Neural cell (in vitro differentiated cells): Measurements from ENCODE around the gene SNX32.

Experiments
- CTCF ChIP-seq: fragments of 450-650 bp; IDR thresholded peaks from 2 replicates; pipeline ENCODE4 v1.5.1; 2014; ENCODE audit warnings: antibody characterized with exemption, mild to moderate bottlenecking, moderate library complexity; ENCODE audit not compliant: poor library complexity, severe bottlenecking
- EP300 ChIP-seq: fragments of 450-650 bp; conservative IDR thresholded peaks from 2 replicates; pipeline ENCODE4 v1.6.1; 2014; ENCODE audit warnings: antibody characterized with exemption, mild to moderate bottlenecking, moderate library complexity; ENCODE audit not compliant: poor library complexity, severe bottlenecking
- EZH2 ChIP-seq: fragments of 200-600, 300-800 bp; shearing (Covaris generic), sonication (generic); IDR thresholded peaks from 2 replicates; pipeline ENCODE4 v1.6.1; 2014; ENCODE audit warnings: antibody characterized with exemption, low read length, borderline replicate concordance, mild to moderate bottlenecking; ENCODE audit not compliant: insufficient read depth, poor library complexity, severe bottlenecking
- REST ChIP-seq: IDR thresholded peaks from 2 replicates; pipeline ENCODE4 v1.6.1; 2012; ENCODE audit warnings: borderline replicate concordance
- SMC3 ChIP-seq: fragments of 450-650 bp; conservative IDR thresholded peaks from 2 replicates; pipeline ENCODE4 v1.6.1; 2014; ENCODE audit warnings: antibody characterized with exemption, mild to moderate bottlenecking, moderate library complexity; ENCODE audit not compliant: poor library complexity
- TAF1 ChIP-seq: IDR thresholded peaks from 2 replicates; pipeline ENCODE4 v1.6.1; 2012; ENCODE audit warnings: low read depth

GRCh38 chr11:65860278-65861164, 26.8 kb downstream of the SNX32 start, which contains the start of gene MUS81:
- peak; percentile 98 for TF ChIP-seq CTCF
- no peak for TF ChIP-seq EZH2
- peak; percentile 92 for TF ChIP-seq TAF1
- TF ChIP-seq REST: peak; percentile 73
- TF ChIP-seq SMC3: peak; percentile 43
- peak; percentile 34 for TF ChIP-seq EP300
